Stimulated activated CD8-positive, alpha-beta memory T cell treated with anti-CD3 and anti-CD28 coated beads, Interleukin-15, amount 100 ng/mL, for 48 hours (primary cell): ENCODE measurements around the gene CFD.
"Not testable (repeated sequence)": the region's sequence is repeated elsewhere in the genome, so short reads cannot be mapped to it uniquely, and the experiment has no call there.

Experiments
- DNase-seq, 2 donors: peaks; one replicate each; pipeline ENCODE4 v3.0.0-alpha.2; 2020; ENCODE audit warnings: low read depth in 2 of 2

The CFD gene

GRCh38 chr19:871446-872265, 12.2 kb downstream of the CFD start:
- no peak for DNase-seq

GRCh38 chr19:872266-872951, 12.9 kb downstream of the CFD start:
- peak; percentile 64 to 80 for DNase-seq

- peak; percentile 57 to 62 for DNase-seq
These were observed 13.6 kb downstream of the CFD start for GRCh38 chr19:873084-873483.

- DNase-seq: no peak
These were observed 14.1 kb downstream of the CFD start for GRCh38 chr19:873561-874041.

GRCh38 chr19:875265-875879, 15.9 kb downstream of the CFD start:
- DNase-seq: no peak

- DNase-seq: no peak
These were observed 16.6 kb downstream of the CFD start for GRCh38 chr19:876089-876488.

- DNase-seq: no peak
These were observed 17.4 kb downstream of the CFD start for GRCh38 chr19:876780-877314.

- not testable (repeated sequence) for DNase-seq
These were observed 18.7 kb downstream of the CFD start for GRCh38 chr19:877992-878660.

GRCh38 chr19:878751-879561, 19.5 kb downstream of the CFD start:
- not testable (repeated sequence) for DNase-seq

GRCh38 chr19:879711-880438, 20.4 kb downstream of the CFD start:
- DNase-seq: no peak

- DNase-seq: no peak
These were observed 22.1 kb downstream of the CFD start for GRCh38 chr19:881385-882071.

- DNase-seq: no peak
These were observed 23.5 kb downstream of the CFD start for GRCh38 chr19:882871-883497.

- DNase-seq: no peak
These were observed 24.3 kb downstream of the CFD start for GRCh38 chr19:883661-884211.

- DNase-seq: no peak
These were observed 25.2 kb downstream of the CFD start for GRCh38 chr19:884420-885211.

- no peak for DNase-seq
These were observed 26.2 kb downstream of the CFD start for GRCh38 chr19:885536-886224.

- DNase-seq: no peak
These were observed 27.6 kb downstream of the CFD start for GRCh38 chr19:887072-887471.

GRCh38 chr19:887599-887998, 28.1 kb downstream of the CFD start:
- no peak for DNase-seq
